Mammary epithelial cell (primary cell): Measurements from ENCODE around the gene ZKSCAN2.

ENCODE experiments used
- CTCF ChIP-seq, 2 donors: IDR thresholded peaks in 1 of 2; conservative IDR thresholded peaks in 1 of 2; 2 replicates each; pipeline ENCODE4 v1.5.1; 2011 to 2012; ENCODE audit warnings: inconsistent platforms in 2 of 2, low read length in 2 of 2, mild to moderate bottlenecking in 2 of 2, control low read depth in 1 of 2, low read depth in 1 of 2; ENCODE audit not compliant: insufficient read depth in 1 of 2; ENCODE audit errors: extremely low read depth in 1 of 2
- EZH2 ChIP-seq: IDR thresholded peaks from 2 replicates; pipeline ENCODE4 v1.6.1; 2012; ENCODE audit warnings: low read length, inconsistent platforms, borderline replicate concordance

GRCh38 chr16:25223964-25224363 is 33.7 kb downstream of the ZKSCAN2 start:
- TF ChIP-seq CTCF (conservative IDR thresholded peaks at IDR 0.05 in 1 of 2, IDR thresholded peaks at IDR 0.05 in 1 of 2; ENCODE audit: extremely low read depth in 1 of 2, insufficient read depth in 1 of 2, low read depth in 1 of 2, low read length in 2 of 2) = no peak
- no peak for TF ChIP-seq EZH2
